IMR-90 (cell line): ENCODE measurements around the gene ZFR2.
A peak's percentile ranks its signal among the peaks of the same experiment; 100 is the strongest.

Source experiments
- CEBPB ChIP-seq: IDR thresholded peaks from 2 replicates; pipeline ENCODE4 v1.6.1; 2012; ENCODE audit warnings: low read depth, low read length, improper control_type of control experiment
- CHD1 ChIP-seq: IDR thresholded peaks from 2 replicates; pipeline ENCODE4 v1.6.1; 2012; ENCODE audit warnings: low read depth, low read length, improper control_type of control experiment
- MAFK ChIP-seq: IDR thresholded peaks from 2 replicates; pipeline ENCODE4 v1.6.1; 2012; ENCODE audit warnings: low read depth, low read length, improper control_type of control experiment
- MXI1 ChIP-seq: IDR thresholded peaks from 2 replicates; pipeline ENCODE4 v1.6.1; 2012; ENCODE audit warnings: low read depth, mild to moderate bottlenecking, low read length, moderate library complexity, borderline replicate concordance
- POLR2A ChIP-seq: IDR thresholded peaks from 2 replicates; pipeline ENCODE4 v1.6.1; 2012; ENCODE audit warnings: mild to moderate bottlenecking, low read depth, low read length
- RAD21 ChIP-seq: IDR thresholded peaks from 2 replicates; pipeline ENCODE4 v1.6.1; 2012; ENCODE audit warnings: low read length, improper control_type of control experiment
- RCOR1 ChIP-seq: IDR thresholded peaks from 2 replicates; pipeline ENCODE4 v1.6.1; 2012; ENCODE audit warnings: mild to moderate bottlenecking, low read length, improper control_type of control experiment; ENCODE audit not compliant: insufficient replicate concordance
- RFX5 ChIP-seq: IDR thresholded peaks from 2 replicates; pipeline ENCODE4 v1.8.0; 2012; ENCODE audit warnings: low read depth, mild to moderate bottlenecking, low read length, moderate library complexity
- TF ChIP-seq, protein P1 (sequence below): conservative IDR thresholded peaks from 2 replicates; pipeline ENCODE4 v1.5.1; 2012; ENCODE audit warnings: mild to moderate bottlenecking, low read depth, low read length, improper control_type of control experiment
- TF ChIP-seq, protein P2 (sequence below): fragments of 150-350 bp; IDR thresholded peaks from 2 replicates; pipeline ENCODE4 v1.6.1; 2016; ENCODE audit warnings: low read depth, mild to moderate bottlenecking, low read length, moderate library complexity, borderline replicate concordance

DNA sequence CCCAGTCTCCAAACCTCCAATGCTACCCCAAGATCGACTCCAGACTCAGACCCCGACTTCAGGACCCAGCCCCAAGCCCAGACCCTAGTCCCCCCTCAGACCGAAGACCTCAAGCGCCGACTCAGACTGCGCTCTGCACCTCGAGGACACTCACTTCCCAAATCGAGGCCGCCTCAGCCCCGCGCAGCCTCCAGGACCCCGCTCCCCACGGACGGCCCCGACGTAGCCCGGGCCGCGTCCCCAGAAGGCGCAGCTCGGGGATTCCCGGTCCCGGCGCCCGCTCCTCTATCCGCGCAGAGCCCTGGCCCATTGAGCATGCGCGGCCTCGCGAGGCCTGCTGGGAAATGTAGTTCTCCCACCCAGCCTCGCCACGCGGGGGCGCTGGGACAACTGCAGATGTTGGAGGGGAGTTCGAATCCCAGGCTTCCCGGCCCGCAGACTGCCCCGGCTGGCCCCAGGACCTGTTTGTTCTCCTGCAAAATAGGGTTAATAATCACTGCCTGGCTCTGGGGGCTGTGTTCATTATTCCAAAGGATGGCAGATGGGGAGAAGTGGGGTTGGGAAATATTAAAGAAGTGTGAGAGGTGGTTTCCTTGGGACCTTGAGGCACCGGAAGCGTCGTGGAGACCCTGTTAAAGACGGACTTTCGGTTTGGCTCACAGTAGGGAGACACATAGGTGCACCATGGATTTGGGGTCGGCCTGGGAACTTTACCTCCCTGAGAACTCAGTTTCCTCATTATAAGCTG lies 107.3 kb downstream of the ZFR2 start, which contains the start of gene APBA3:
- TF ChIP-seq, protein P1, sequence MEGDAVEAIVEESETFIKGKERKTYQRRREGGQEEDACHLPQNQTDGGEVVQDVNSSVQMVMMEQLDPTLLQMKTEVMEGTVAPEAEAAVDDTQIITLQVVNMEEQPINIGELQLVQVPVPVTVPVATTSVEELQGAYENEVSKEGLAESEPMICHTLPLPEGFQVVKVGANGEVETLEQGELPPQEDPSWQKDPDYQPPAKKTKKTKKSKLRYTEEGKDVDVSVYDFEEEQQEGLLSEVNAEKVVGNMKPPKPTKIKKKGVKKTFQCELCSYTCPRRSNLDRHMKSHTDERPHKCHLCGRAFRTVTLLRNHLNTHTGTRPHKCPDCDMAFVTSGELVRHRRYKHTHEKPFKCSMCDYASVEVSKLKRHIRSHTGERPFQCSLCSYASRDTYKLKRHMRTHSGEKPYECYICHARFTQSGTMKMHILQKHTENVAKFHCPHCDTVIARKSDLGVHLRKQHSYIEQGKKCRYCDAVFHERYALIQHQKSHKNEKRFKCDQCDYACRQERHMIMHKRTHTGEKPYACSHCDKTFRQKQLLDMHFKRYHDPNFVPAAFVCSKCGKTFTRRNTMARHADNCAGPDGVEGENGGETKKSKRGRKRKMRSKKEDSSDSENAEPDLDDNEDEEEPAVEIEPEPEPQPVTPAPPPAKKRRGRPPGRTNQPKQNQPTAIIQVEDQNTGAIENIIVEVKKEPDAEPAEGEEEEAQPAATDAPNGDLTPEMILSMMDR = peak; percentile 76
- TF ChIP-seq, protein P2, sequence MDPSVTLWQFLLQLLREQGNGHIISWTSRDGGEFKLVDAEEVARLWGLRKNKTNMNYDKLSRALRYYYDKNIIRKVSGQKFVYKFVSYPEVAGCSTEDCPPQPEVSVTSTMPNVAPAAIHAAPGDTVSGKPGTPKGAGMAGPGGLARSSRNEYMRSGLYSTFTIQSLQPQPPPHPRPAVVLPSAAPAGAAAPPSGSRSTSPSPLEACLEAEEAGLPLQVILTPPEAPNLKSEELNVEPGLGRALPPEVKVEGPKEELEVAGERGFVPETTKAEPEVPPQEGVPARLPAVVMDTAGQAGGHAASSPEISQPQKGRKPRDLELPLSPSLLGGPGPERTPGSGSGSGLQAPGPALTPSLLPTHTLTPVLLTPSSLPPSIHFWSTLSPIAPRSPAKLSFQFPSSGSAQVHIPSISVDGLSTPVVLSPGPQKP = no peak
- TF ChIP-seq RCOR1 (no peak), POLR2A (peak; percentile 66; the same call in 1 of the 2 replicates), MAFK (no peak), CEBPB (no peak), MXI1 (no peak; the same call in 1 of the 2 replicates), RFX5 (no peak), CHD1 (no peak), RAD21 (no peak)
